Neural crest cell (in vitro differentiated cells): ENCODE results near the gene HAT1. TPM values are rescaled to one million over a fixed set of nuclear protein-coding genes. Genes with fewer than 3 reads are reported as not detected.

Experiments used
- DNase-seq: peaks from one replicate; pipeline ENCODE4 v3.0.0; 2021; ENCODE audit warnings: low read depth, mixed read lengths, low spot score
- H3K27ac Mint-ChIP-seq: one replicate; pipeline ENCODE4 v1.8.0; 2021; ENCODE audit warnings: mild to moderate bottlenecking, mixed read lengths; ENCODE audit not compliant: unreplicated experiment
- H3K27me3 Mint-ChIP-seq: 2 replicates; pipeline ENCODE4 v1.8.0; 2021; ENCODE audit warnings: low read depth, mild to moderate bottlenecking, mixed read lengths
- H3K36me3 Mint-ChIP-seq: 2 replicates; pipeline ENCODE4 v1.8.0; 2021; ENCODE audit warnings: low read depth, mild to moderate bottlenecking, mixed read lengths
- H3K4me1 Mint-ChIP-seq: 2 replicates; pipeline ENCODE4 v1.8.0; 2021; ENCODE audit warnings: mixed read lengths
- H3K4me3 Mint-ChIP-seq: one replicate; pipeline ENCODE4 v1.8.0; 2021; ENCODE audit warnings: mild to moderate bottlenecking, mixed read lengths
- H3K9me3 Mint-ChIP-seq: 2 replicates; pipeline ENCODE4 v1.8.0; 2021; ENCODE audit warnings: mixed read lengths
- total RNA-seq: library from RNA; stranded (reverse); gene quantifications from 2 replicates; pipeline ENCODE4 v1.2.1, GENCODE V29; 2021
- TF ChIP-seq, protein P1 (sequence below): fragments of 200-600 bp; sonication (generic); conservative IDR thresholded peaks from 2 replicates; pipeline ENCODE4 v1.5.0; 2021; ENCODE audit warnings: antibody characterized with exemption, mild to moderate bottlenecking

Gene HAT1
- total RNA-seq, 1 donor from 2014 or later, result 70.8 TPM

DNA sequence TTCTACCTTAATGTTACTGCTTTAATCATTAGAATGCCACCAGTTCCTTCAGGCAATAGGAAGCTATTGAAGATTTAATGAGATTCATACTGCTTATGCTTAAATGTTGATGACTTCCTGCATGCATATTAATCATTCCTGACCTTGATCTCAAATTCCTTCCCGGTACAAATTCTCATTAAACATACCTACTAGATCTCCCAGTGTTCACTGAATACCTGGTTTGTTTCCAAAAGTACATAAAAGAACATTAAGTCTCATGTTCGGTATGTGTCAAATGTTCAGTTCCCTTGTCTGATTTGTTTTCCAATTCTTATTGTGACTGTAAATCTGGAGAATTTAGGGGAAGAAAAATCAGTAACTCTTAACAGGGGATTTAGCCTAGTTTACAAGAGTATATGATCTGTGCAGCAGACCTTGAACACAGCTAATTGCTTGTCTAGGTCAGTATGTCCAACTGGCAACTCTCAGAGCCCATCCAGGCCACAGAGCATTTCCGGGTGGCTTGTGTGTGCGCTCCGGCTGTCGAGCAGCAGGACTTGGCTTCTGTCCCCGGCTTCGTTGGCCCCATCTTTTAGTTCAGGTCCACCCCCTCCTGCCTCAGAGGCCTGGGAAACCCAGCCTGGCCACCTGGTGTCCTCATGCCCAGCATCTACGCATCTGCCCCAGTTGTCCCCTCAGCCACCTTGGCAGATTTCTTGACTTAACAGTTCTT is 90.6 kb downstream of the HAT1 start:
- TF ChIP-seq, protein P1, sequence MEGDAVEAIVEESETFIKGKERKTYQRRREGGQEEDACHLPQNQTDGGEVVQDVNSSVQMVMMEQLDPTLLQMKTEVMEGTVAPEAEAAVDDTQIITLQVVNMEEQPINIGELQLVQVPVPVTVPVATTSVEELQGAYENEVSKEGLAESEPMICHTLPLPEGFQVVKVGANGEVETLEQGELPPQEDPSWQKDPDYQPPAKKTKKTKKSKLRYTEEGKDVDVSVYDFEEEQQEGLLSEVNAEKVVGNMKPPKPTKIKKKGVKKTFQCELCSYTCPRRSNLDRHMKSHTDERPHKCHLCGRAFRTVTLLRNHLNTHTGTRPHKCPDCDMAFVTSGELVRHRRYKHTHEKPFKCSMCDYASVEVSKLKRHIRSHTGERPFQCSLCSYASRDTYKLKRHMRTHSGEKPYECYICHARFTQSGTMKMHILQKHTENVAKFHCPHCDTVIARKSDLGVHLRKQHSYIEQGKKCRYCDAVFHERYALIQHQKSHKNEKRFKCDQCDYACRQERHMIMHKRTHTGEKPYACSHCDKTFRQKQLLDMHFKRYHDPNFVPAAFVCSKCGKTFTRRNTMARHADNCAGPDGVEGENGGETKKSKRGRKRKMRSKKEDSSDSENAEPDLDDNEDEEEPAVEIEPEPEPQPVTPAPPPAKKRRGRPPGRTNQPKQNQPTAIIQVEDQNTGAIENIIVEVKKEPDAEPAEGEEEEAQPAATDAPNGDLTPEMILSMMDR, result no peak
- no peaks in the 10 kb centered on the region for H3K27me3 Mint-ChIP-seq
- H3K27ac Mint-ChIP-seq, result peak overlapping the region; percentile 36
- H3K4me1 Mint-ChIP-seq, result peaks cover 17% of the 10 kb centered on the region
- H3K9me3 Mint-ChIP-seq, result no peaks in the 10 kb centered on the region
- no peak for DNase-seq
- H3K4me3 Mint-ChIP-seq, result no peak overlapping the region
- H3K36me3 Mint-ChIP-seq, result peaks cover 3% of the 10 kb centered on the region

DNA sequence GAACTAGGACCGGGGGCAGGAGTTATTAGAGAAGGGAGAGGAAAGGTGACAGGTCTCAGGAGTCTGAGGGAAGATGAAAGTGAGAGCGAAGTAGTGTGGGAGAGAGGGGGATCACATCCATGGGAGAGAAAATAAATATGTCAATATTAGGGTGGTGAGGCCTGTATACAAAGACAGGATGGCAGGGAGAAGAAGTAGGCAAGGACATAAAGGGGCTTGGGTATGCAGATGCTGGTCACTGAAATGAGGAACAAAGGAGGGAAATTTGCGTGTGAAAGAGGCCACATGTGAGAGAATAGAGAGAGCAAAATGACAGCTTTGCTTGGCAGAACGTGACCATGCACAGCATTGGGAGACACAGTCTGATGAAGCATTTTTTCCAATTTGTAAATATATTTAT is 91.1 kb downstream of the HAT1 start:
- no peak overlapping the region for H3K4me3 Mint-ChIP-seq
- H3K27ac Mint-ChIP-seq, result peak overlapping the region; percentile 36
- DNase-seq, result no peak
- TF ChIP-seq, protein P1, result no peak
- no peaks in the 10 kb centered on the region for H3K9me3 Mint-ChIP-seq
- H3K27me3 Mint-ChIP-seq, result no peaks in the 10 kb centered on the region
- H3K36me3 Mint-ChIP-seq, result peaks cover 3% of the 10 kb centered on the region
- H3K4me1 Mint-ChIP-seq, result peaks cover 17% of the 10 kb centered on the region

DNA sequence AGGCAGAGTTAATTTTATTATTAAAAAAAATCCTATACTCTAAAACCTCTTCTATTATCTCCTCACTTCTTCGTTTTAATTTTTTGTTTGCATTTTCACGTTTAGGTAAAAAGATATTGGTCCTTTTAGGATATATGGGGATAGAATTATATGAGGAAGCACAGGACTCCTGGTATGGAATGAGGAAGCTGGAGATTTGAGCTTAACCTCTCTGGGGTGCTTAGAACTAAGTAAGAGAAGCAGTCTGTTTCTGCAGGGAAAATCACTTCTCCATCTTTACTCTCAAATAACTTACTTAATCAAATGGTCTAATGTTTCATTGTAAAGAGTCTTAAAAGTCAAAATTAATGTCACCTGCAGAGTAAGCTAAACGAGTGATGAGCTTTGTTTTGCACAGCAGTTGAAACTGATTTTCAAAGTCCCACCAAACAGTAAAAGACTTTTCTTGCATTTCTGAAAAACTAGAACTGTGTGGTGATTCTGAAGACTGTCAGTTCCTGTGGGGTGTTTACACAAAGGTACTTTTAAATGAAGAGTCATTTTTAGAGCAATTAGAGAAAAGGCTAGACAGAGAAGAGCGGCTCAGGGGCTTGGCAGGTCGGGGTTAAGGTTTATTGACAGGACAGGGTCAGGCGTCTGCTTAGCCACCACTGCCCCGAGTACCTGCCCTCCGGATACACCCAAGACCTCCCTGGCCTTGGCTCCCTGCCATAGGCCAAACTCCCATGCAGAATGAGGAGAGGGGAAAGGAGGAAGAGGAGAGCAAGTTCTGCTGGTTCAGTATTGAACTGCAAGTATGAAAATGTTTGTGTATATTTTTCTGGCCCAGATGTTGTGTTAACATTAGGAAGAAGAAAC is 99.0 kb downstream of the HAT1 start:
- H3K27ac Mint-ChIP-seq, result no peak overlapping the region
- no peak for DNase-seq
- no peaks in the 10 kb centered on the region for H3K9me3 Mint-ChIP-seq
- no peak overlapping the region for H3K4me3 Mint-ChIP-seq
- no peaks in the 10 kb centered on the region for H3K27me3 Mint-ChIP-seq
- TF ChIP-seq, protein P1, result peak; percentile 22
- peaks cover 23% of the 10 kb centered on the region for H3K4me1 Mint-ChIP-seq
- H3K36me3 Mint-ChIP-seq, result no peaks in the 10 kb centered on the region

DNA sequence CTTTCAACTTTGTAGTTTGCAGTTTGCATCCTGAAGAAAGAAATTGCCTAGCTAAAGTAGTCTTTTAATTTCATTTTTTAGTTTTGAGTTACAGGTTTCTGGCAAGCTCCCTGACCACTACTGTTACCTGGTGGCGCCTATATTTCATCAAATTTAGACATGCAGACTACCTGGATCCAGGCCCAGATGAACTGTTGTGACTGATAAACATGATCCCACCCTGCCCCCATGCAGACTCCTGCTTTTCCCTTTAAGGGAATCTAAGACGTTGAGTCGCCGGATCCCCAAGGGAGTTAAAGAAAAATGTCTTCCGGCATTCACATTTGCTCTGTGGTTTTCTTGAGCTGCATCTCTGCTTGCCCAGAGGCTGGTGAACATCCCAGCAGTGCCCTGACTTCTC is 99.7 kb downstream of the HAT1 start:
- no peak overlapping the region for H3K4me3 Mint-ChIP-seq

DNA sequence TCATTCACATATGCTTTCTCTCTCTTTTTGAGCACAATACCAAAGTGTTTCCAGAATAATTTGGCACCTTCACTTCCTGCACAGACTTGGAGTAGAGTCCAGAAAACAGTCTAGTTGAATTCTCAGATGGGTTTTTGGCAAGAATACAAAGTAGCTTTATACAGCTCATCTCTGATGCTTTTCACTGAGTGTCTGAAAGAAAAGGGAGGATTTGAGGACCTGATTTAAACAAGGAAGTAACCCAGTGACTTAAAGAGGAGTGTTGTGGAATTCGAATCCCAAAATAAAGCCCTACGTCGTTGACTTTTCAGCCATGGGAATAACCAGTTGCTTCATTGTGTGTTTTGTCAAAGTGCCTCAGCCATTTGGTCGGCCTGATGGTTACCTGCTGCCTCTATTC is 109.3 kb downstream of the HAT1 start:
- H3K27ac Mint-ChIP-seq, result no peak overlapping the region
- TF ChIP-seq, protein P1, result no peak
- H3K4me1 Mint-ChIP-seq, result peaks cover 23% of the 10 kb centered on the region

More for the DNA sequence above, 99.7 kb downstream of the HAT1 start:
- Mint-ChIP-seq H3K27me3 (no peaks in the 10 kb centered on the region), H3K4me1 (peaks cover 24% of the 10 kb centered on the region), H3K9me3 (no peaks in the 10 kb centered on the region), H3K36me3 (no peaks in the 10 kb centered on the region), H3K27ac (no peak overlapping the region)
- TF ChIP-seq, protein P1, result no peak
- DNase-seq, result no peak

More for the DNA sequence above, 109.3 kb downstream of the HAT1 start:
- peaks cover 2% of the 10 kb centered on the region for H3K9me3 Mint-ChIP-seq
- no peaks in the 10 kb centered on the region for H3K36me3 Mint-ChIP-seq
- no peaks in the 10 kb centered on the region for H3K27me3 Mint-ChIP-seq
- no peak for DNase-seq
- no peak overlapping the region for H3K4me3 Mint-ChIP-seq

Other genes starting within 250 kb of the HAT1 start
- 109 and 122 TPM in 2 replicates for gene DYNC1I2, start 235.0 kb upstream of the HAT1 start, total RNA-seq
- 20.4 and 20.5 TPM in 2 replicates for gene SLC25A12, start 28.2 kb upstream of the HAT1 start, total RNA-seq
- gene METAP1D, start 77.5 kb downstream of the HAT1 start, total RNA-seq, result 11.0 and 13.4 TPM in 2 replicates
- gene DLX1, start 163.0 kb downstream of the HAT1 start, total RNA-seq, result 48.9 and 51.5 TPM in 2 replicates
- gene DLX2, start 180.4 kb downstream of the HAT1 start, total RNA-seq, result 21.1 and 22.6 TPM in 2 replicates